SHP77 (cell line): ENCODE data around the gene NVL.

Source experiments
- DNase-seq, 2 experiments: peaks; one replicate each; lab custom pipeline; 2025; lab: John Stamatoyannopoulos, UW

Gene NVL

GRCh38 chr1:224282140-224282539 is 47.8 kb downstream of the NVL start:
- DNase-seq: no peak

- DNase-seq: no peak
Measured at GRCh38 chr1:224276771-224277487, 53.0 kb downstream of the NVL start.

- no peak for DNase-seq
Measured at GRCh38 chr1:224274970-224275626, 54.9 kb downstream of the NVL start.

- no peak for DNase-seq
Measured at GRCh38 chr1:224273641-224274040, 56.3 kb downstream of the NVL start.

- DNase-seq: no peak
Measured at GRCh38 chr1:224271106-224271505, 58.9 kb downstream of the NVL start.

- no peak for DNase-seq
Measured at GRCh38 chr1:224267925-224268324, 62.0 kb downstream of the NVL start.

GRCh38 chr1:224266915-224267856 is 62.8 kb downstream of the NVL start:
- no peak for DNase-seq

- no peak for DNase-seq
Measured at GRCh38 chr1:224266105-224266914, 63.7 kb downstream of the NVL start.

- no peak for DNase-seq
Measured at GRCh38 chr1:224264321-224264720, 65.7 kb downstream of the NVL start.

GRCh38 chr1:224262373-224263054 is 67.5 kb downstream of the NVL start:
- no peak for DNase-seq

- DNase-seq: no peak
Measured at GRCh38 chr1:224259986-224260385, 70.0 kb downstream of the NVL start.

GRCh38 chr1:224258351-224258750 is 71.6 kb downstream of the NVL start:
- no peak for DNase-seq

- no peak for DNase-seq
Measured at GRCh38 chr1:224256640-224257039, 73.3 kb downstream of the NVL start.

- no peak for DNase-seq
Measured at GRCh38 chr1:224253721-224254120, 76.3 kb downstream of the NVL start.

GRCh38 chr1:224252479-224252878 is 77.5 kb downstream of the NVL start:
- DNase-seq: no peak

GRCh38 chr1:224251741-224252146 is 78.2 kb downstream of the NVL start:
- no peak for DNase-seq

GRCh38 chr1:224245188-224245587 is 84.8 kb downstream of the NVL start:
- DNase-seq: no peak

- no peak for DNase-seq
Measured at GRCh38 chr1:224238756-224239155, 91.2 kb downstream of the NVL start.

- DNase-seq: no peak
Measured at GRCh38 chr1:224238212-224238611, 91.8 kb downstream of the NVL start.

GRCh38 chr1:224237119-224237881 is 92.7 kb downstream of the NVL start:
- DNase-seq: no peak
